HFFc6 (cell line): ENCODE results near the gene RXRG. TPM values are rescaled to one million over a fixed set of nuclear protein-coding genes. Genes with fewer than 3 reads are reported as not detected.
A peak's percentile ranks its signal among the peaks of the same experiment; 100 is the strongest.

Experiments
- DNase-seq: peaks from one replicate; pipeline ENCODE4 v3.0.0-alpha.2; 2018
- H3K27ac Mint-ChIP-seq: 2 replicates; pipeline ENCODE4 v1.8.0; 2020; ENCODE audit warnings: mild to moderate bottlenecking, mixed read lengths
- H3K27me3 Mint-ChIP-seq: 2 replicates; pipeline ENCODE4 v1.8.0; 2021; ENCODE audit warnings: mild to moderate bottlenecking, moderate library complexity, mixed read lengths; ENCODE audit not compliant: insufficient read depth
- H3K36me3 Mint-ChIP-seq: 2 replicates; pipeline ENCODE4 v1.8.0; 2021; ENCODE audit warnings: low read depth, mixed read lengths
- H3K4me1 Mint-ChIP-seq: 2 replicates; pipeline ENCODE4 v1.8.0; 2020; ENCODE audit warnings: low read depth, mixed read lengths
- H3K4me3 Mint-ChIP-seq: 2 replicates; pipeline ENCODE4 v1.8.0; 2020; ENCODE audit warnings: mild to moderate bottlenecking, moderate library complexity, mixed read lengths
- H3K9me3 Mint-ChIP-seq: 2 replicates; pipeline ENCODE4 v1.8.0; 2020; ENCODE audit warnings: mild to moderate bottlenecking, mixed read lengths
- total RNA-seq, 6 experiments: library from RNA; stranded (reverse); fragmentation: NEBNext Ultra II Directional; extraction: Animal tissue kit (Norgen Biotek cat#: 25700); gene quantifications; 2 replicates in 1 of 6; 3 replicates in 5 of 6; pipeline ENCODE4 v1.2.3, GENCODE V29; 2021
- TF ChIP-seq, protein P1 (sequence below): fragments of 200-600 bp; sonication (generic); IDR thresholded peaks from 2 replicates; pipeline ENCODE4 v1.5.0; 2021; ENCODE audit warnings: antibody characterized with exemption, mild to moderate bottlenecking

RXRG gene
- total RNA-seq, 6 experiments from 2014 or later = not detected

DNA sequence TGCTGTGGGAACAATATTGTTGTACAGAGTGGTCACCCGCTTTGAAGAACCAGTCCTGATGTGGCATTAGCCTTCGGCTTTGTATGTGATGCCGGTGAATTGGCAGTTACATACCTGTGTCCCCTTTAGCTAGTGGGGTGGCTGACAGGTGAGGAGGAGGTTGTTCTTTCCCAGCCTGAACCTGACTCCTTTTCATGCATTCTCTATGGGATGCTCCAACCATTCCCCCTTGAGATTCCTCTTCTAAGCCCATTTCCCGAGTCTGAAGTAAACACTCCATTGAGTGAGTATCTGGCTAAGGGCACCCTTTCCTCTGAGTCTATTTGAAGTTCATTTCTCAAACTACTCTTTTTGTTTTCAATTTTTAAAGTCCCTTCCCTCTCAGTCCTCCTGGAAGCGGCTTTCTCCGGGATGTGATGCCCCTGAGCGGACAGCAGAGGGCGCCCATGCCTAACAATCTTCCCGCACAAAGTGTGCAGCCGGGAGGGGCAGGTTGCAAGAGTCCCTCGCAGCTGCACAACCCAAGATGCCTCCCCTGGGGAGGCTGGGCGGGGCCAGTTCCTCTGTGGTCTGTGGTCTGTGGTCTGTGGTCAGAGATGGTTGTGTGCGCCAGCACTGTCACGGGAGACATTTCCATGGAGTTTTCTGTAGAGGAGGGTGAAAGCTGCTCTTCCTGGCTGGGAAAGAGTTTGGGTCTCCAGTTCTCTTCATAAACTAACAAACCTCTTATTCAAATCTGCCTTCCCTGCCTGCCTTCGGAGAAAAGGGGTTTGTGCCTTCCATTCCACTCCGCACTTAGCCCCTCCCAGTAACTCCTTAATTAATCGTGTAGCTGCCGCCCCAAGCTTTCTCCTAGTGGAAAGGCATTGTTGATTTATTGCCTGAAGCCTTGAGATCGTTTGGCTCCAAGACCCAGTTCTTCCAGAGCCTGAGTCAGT lies 52.0 kb downstream of the RXRG start:
- Mint-ChIP-seq H3K27me3 (peaks cover 37% of the 10 kb centered on the region), H3K27ac (no peak overlapping the region), H3K4me3 (peak overlapping the region; percentile 20; the same call in 1 of the 2 replicates), H3K4me1 (peaks cover 18% of the 10 kb centered on the region), H3K36me3 (no peaks in the 10 kb centered on the region), H3K9me3 (no peaks in the 10 kb centered on the region)
- TF ChIP-seq, protein P1, sequence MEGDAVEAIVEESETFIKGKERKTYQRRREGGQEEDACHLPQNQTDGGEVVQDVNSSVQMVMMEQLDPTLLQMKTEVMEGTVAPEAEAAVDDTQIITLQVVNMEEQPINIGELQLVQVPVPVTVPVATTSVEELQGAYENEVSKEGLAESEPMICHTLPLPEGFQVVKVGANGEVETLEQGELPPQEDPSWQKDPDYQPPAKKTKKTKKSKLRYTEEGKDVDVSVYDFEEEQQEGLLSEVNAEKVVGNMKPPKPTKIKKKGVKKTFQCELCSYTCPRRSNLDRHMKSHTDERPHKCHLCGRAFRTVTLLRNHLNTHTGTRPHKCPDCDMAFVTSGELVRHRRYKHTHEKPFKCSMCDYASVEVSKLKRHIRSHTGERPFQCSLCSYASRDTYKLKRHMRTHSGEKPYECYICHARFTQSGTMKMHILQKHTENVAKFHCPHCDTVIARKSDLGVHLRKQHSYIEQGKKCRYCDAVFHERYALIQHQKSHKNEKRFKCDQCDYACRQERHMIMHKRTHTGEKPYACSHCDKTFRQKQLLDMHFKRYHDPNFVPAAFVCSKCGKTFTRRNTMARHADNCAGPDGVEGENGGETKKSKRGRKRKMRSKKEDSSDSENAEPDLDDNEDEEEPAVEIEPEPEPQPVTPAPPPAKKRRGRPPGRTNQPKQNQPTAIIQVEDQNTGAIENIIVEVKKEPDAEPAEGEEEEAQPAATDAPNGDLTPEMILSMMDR = peak; percentile 95
- peak; percentile 84 for DNase-seq

DNA sequence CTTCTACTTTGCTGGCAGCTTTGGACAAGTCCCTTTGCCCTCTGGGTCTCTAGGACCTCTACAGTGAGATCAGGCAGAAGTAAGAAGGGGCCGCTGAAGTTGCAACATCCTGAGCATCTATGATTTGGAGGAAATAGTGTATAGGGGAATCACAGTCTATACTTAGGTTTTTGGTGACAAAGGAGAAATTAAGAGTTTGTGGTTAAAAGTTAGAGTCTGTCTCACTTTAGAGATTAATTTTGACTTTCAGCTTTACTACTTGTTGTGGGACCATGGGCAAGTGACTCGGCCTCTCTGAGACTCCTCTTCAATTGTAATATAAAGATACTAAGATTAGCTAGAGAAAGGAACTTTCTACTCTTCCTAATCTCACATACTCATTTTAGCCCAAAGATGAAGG lies 55.3 kb downstream of the RXRG start:
- Mint-ChIP-seq H3K4me3 (no peak overlapping the region), H3K4me1 (peaks cover 17% of the 10 kb centered on the region), H3K27ac (no peak overlapping the region), H3K27me3 (peaks cover 37% of the 10 kb centered on the region), H3K9me3 (no peaks in the 10 kb centered on the region), H3K36me3 (no peaks in the 10 kb centered on the region)
- TF ChIP-seq, protein P1 = no peak
- no peak for DNase-seq

DNA sequence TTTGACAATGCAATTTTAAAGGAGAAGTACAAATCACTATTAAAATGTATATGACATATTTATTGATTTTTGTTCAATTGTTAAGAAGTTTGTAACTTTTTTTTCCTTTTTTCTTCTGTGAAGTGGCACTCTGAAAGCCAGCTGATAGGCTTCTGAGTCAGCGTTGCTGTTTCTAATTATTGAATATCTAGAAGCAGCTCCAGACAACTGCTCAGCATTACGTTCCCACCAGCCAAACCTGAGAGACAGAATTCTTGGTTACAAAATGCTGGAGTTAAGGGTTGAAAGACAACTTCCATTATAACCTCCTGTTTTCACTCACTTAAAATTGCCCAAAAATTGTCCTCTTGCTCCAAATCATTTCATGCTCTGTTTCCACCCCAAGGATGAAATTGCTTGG lies 57.0 kb downstream of the RXRG start:
- no peak for DNase-seq
- Mint-ChIP-seq H3K9me3 (no peaks in the 10 kb centered on the region), H3K27ac (no peak overlapping the region), H3K36me3 (no peaks in the 10 kb centered on the region), H3K4me3 (no peak overlapping the region), H3K4me1 (peaks cover 18% of the 10 kb centered on the region), H3K27me3 (peaks cover 21% of the 10 kb centered on the region)
- TF ChIP-seq, protein P1 = no peak

DNA sequence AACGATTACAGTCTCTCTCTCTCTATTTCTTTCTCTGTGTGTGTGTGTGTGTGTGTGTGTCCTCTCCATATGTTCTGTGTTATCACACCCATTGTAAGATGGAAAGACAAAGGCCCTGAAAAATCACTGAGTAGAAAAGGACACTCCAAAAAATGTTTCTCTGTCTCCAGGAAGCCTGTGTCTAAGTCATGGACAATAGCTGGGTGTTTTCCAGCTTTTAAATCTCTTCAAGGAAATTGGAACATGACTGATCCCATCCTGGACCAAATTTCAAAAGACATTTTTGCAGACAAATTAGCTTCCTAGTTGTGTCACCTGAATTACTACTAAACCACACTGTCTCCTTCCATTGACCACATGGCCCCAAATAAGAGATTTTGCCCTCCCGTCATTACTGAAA lies 57.4 kb downstream of the RXRG start:
- Mint-ChIP-seq H3K4me3 (no peak overlapping the region), H3K27me3 (peaks cover 16% of the 10 kb centered on the region), H3K27ac (no peak overlapping the region), H3K4me1 (peaks cover 19% of the 10 kb centered on the region), H3K36me3 (no peaks in the 10 kb centered on the region), H3K9me3 (no peaks in the 10 kb centered on the region)
- DNase-seq = no peak
- TF ChIP-seq, protein P1 = no peak

DNA sequence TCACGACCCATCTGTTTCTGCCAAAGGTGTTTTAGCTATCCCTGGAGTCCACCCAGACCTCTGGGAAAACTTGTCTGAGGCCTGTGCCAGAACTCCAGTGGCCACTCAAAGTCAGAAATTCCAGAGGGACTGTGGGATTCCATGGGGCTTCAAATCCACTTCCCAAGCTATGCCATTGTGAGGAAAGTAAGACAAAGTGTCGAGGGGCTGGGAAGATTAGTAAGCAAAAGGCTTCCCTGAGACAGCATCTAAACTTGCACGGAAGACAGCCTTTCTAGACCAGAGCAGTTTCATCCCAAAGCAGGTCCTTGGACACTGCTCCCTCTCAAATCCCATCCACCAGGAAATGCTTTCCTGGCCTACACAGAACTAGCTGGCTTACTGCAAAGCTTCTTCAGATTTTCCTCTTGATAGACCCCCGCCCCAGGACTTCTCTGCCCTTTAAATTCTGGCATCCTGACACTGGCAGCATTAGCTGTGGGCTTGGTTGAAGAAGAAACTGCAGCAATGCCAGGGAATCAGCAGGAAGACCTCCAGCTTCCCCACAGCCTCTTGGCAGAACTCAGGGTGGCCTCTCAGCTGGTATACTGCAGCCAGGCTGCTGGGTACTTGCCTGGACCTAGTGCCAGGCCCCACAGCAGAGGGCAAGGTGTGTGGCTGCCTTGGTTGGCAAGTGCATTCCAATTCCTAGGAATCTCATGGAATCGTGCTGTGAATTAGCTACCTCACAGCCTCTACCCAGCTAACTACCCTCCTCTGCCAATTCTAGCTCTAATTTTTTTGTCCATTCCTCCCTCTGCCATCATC lies 61.1 kb downstream of the RXRG start:
- peaks cover 15% of the 10 kb centered on the region for H3K27me3 Mint-ChIP-seq

More for the DNA sequence above, 61.1 kb downstream of the RXRG start:
- TF ChIP-seq, protein P1 = no peak
- H3K36me3 Mint-ChIP-seq = no peaks in the 10 kb centered on the region
- H3K4me3 Mint-ChIP-seq = no peak overlapping the region
- H3K27ac Mint-ChIP-seq = no peak overlapping the region
- H3K4me1 Mint-ChIP-seq = peaks cover 30% of the 10 kb centered on the region
- H3K9me3 Mint-ChIP-seq = no peaks in the 10 kb centered on the region
- DNase-seq = no peak
